ENCODE data around the gene VSTM1. TPM values are rescaled to one million over a fixed set of nuclear protein-coding genes. Genes with fewer than 3 reads are reported as not detected.
"Not testable (repeated sequence)": the region's sequence is repeated elsewhere in the genome, so short reads cannot be mapped to it uniquely, and the experiment has no call there.

Gene VSTM1, protein sequence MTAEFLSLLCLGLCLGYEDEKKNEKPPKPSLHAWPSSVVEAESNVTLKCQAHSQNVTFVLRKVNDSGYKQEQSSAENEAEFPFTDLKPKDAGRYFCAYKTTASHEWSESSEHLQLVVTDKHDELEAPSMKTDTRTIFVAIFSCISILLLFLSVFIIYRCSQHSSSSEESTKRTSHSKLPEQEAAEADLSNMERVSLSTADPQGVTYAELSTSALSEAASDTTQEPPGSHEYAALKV
- polyA plus RNA-seq, result 1 to 10 TPM in 1 of 3 donors, under 1 TPM in 1, not detected in 1; 0.76 to 2.1 TPM

GRCh38 chr19:54063350-54064116 lies at the start of gene VSTM1:
Gene VSTM1, minus strand, starts transcription at chr19:54063897. Its CDS starts 120 bp downstream, at chr19:54063777.
- 54 to 72% (median 60%) methylated on average over 34 of the region's 34 CpGs for WGBS, 3 donors
- no peak within 1 kb of the TSS for H3K27ac ChIP-seq (ENCODE audit: low read depth, low read length)

GRCh38 chr19:54109651-54110050 lies 46.0 kb upstream of the VSTM1 start:
- H3K27ac ChIP-seq (ENCODE audit: low read depth, low read length), result no peak overlapping the region
- 68 to 74% (median 73%) methylated on average over 6 of the region's 6 CpGs for WGBS, 3 donors

GRCh38 chr19:54108496-54108895 lies 44.8 kb upstream of the VSTM1 start:
- 72 to 83% (median 81%) methylated on average over 7 of the region's 7 CpGs for WGBS, 3 donors
- no peak overlapping the region for H3K27ac ChIP-seq (ENCODE audit: low read depth, low read length)

DNA sequence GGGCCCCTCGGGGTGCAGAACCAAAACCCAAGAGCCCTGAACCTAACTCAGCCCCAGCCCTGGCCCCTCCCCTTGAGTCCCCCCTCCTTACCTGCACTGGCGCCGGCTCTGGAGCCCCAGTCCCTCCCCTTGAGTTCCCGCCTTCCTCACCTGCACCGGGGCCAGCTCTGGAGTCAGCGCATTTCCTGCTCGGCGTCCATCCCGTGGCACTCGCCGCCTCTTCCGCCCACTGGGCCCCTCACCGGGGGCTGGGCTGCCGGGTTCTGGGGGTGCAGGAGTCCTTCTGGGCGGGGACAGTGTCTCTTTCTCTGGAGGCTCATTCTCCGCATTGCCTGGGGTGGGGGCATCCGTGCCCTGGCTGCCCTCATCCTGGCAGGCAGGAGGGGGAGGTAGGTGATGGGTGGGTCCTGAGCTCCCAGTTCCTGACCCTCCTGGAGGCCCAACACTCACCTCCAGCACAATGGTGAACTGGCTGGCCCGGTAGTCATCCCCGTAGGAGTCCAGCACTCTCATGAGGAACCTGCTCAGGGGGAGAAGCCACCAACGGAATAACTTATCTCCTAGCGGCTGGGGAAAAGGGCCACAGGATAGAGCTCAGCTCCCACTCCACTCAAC lies 44.3 kb upstream of the VSTM1 start:
- 80 to 84% (median 81%) methylated on average over 19 to 21 of the region's 21 CpGs for WGBS, 3 donors
- no peak overlapping the region for H3K27ac ChIP-seq (ENCODE audit: low read depth, low read length)

DNA sequence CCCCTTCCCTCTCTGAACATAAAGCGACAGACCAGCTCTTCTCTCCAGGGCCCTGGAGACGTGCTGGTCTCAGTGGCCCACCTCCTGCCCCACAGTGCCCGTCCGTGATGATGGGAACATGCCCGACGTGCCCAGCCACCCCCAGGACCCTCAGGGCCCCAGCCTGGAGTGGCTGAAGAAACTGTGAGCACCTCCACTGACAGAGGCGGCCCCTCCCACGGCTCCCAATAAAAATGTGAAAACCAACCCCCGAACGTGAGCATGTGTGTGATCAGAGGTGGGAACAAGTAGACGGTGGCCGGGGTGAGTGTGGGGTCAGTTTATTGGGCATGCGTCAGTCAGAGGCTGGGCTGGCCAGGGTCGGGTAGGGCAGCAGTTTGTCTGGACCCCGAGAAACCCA lies 43.0 kb upstream of the VSTM1 start:
- 78 to 85% (median 83%) methylated on average over 15 of the region's 15 CpGs for WGBS, 3 donors
- H3K27ac ChIP-seq (ENCODE audit: low read depth, low read length), result no peak overlapping the region

DNA sequence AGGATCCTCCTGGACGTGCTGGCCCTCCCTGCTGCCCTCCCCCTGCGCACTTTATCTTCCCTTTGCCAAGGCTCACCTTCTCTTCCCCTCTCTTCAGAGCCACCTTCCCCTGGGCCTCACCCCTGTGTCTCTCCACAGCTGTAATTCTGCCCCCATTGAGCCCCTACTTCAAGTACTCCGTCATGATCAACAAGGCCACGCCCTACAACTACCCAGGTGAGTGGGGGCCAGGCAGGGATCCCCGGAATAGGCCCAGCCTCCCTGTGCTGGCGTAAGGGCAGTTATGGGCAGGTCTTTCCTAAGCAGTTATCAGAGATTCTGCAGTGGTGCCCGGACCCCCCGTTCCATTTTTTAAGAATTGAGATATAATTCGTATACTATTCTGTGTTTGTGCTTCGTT lies 42.1 kb upstream of the VSTM1 start:
- 87 to 95% (median 94%) methylated on average over 10 of the region's 10 CpGs for WGBS, 3 donors
- no peak overlapping the region for H3K27ac ChIP-seq (ENCODE audit: low read depth, low read length)

GRCh38 chr19:54104998-54105715 lies 41.5 kb upstream of the VSTM1 start:
- no peak overlapping the region for H3K27ac ChIP-seq (ENCODE audit: low read depth, low read length)
- WGBS, 3 donors, result 85 to 89% (median 86%) methylated on average over 11 of the region's 11 CpGs

- WGBS, 3 donors, result 2 to 4% (median 2%) methylated on average over 52 to 54 of the region's 54 CpGs
- H3K27ac ChIP-seq (ENCODE audit: low read depth, low read length), result no peak within 1 kb of the TSS
Observed at GRCh38 chr19:54102421-54103169, 38.9 kb upstream of the VSTM1 start, which contains the start of gene NDUFA3. Gene NDUFA3, plus strand, starts transcription at chr19:54102855. Its CDS starts 24 bp downstream, at chr19:54102879.

GRCh38 chr19:54100561-54100960 lies 36.9 kb upstream of the VSTM1 start, which contains the start of gene OSCAR:
Gene OSCAR, minus strand, starts transcription at chr19:54100803. Its CDS starts 11 bp downstream, at chr19:54100792.
- no peak within 1 kb of the TSS for H3K27ac ChIP-seq (ENCODE audit: low read depth, low read length)

GRCh38 chr19:54099903-54100255 lies 36.2 kb upstream of the VSTM1 start:
- 74 to 86% (median 78%) methylated on average over 9 of the region's 9 CpGs for WGBS, 3 donors
- H3K27ac ChIP-seq (ENCODE audit: low read depth, low read length), result not testable (repeated sequence)

More at GRCh38 chr19:54100561-54100960, 36.9 kb upstream of the VSTM1 start, which contains the start of gene OSCAR:
- WGBS, 3 donors, result 34 to 58% (median 47%) methylated on average over 5 of the region's 5 CpGs

- 79 to 81% (median 80%) methylated on average over 10 to 12 of the region's 12 CpGs for WGBS, 3 donors
- no peak overlapping the region for H3K27ac ChIP-seq (ENCODE audit: low read depth, low read length)
Observed at GRCh38 chr19:54099190-54099902, 35.6 kb upstream of the VSTM1 start.

- WGBS, 3 donors, result 8 to 11% (median 11%) methylated on average over 14 of the region's 14 CpGs
- no peak overlapping the region for H3K27ac ChIP-seq (ENCODE audit: low read depth, low read length)
Observed at GRCh38 chr19:54096617-54097106, 33.0 kb upstream of the VSTM1 start.

DNA sequence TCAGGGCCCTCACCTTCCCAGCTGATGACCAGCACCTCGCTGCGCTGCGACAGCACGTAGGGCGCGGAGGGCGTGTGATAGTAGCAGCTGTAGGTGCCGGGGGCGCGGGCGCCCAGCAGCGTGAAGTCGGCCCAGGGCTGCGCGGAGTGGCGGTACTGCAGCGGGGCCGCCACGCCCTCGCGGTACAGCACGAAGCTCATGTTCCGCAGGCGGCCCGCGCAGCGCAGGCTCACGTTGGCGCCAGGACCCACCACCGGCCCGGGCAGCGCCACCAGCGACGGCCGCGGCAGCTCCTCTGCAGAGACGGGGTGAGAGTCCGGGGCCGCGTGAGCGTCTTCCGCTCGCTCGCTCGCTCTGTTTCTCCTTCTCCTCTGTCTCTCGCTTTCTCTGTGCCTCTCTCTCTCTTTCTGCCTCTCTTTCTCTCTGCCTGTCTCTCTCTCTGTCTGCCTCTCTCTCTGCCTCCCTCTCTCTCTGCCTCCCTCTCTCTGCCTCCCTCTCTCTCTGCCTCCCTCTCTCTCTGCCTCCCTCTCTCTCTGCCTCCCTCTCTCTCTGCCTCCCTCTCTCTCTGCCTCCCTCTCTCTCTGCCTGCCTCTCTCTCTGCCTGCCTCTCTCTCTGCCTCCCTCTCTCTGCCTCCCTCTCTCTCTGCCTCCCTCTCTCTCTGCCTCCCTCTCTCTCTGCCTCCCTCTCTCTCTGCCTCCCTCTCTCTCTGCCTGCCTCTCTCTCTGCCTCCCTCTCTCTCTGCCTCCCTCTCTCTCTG lies 32.3 kb upstream of the VSTM1 start:
- H3K27ac ChIP-seq (ENCODE audit: low read depth, low read length), result not testable (repeated sequence)

DNA sequence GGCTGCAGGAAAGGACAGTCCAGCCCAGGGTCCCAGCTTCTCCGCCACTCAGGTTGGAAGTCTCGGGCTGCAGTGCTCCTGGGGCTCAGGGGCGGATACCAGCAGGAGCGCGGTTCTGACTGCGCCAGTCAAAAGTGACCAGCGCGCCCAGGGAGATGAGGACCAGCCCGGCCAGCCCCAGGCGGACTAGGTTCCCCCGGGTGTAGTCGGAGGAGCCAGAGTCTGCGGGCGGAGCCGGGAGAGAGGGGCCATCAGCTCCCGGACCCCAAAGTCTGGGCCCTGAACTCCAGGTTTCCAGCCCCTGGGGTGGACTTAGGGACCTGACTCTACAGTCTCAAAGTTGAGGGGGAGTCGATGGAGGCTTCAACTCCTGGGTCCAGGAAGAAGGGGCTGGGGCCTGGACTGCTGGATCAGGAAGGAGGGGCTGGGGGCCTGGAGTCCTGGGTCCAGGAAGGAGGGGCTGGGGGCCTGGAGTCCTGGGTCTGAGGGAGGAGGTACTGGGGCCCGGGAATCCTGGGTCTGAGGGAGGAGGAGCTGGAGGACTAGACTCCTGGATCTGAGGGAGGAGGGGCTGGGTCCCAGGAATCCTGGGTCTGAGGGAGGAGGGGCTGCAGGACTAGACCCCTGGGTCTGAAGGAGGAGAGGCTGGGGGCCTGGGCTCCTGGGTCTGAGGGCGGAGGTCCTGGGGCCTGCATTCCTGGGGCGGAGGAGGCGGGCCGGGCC lies 31.6 kb upstream of the VSTM1 start:
- H3K27ac ChIP-seq (ENCODE audit: low read depth, low read length), result no peak overlapping the region
- 71 to 73% (median 73%) methylated on average over 22 of the region's 22 CpGs for WGBS, 3 donors

More for the DNA sequence above, 32.3 kb upstream of the VSTM1 start:
- 1 to 2% (median 1%) methylated on average over 23 to 46 of the region's 46 CpGs for WGBS, 3 donors

DNA sequence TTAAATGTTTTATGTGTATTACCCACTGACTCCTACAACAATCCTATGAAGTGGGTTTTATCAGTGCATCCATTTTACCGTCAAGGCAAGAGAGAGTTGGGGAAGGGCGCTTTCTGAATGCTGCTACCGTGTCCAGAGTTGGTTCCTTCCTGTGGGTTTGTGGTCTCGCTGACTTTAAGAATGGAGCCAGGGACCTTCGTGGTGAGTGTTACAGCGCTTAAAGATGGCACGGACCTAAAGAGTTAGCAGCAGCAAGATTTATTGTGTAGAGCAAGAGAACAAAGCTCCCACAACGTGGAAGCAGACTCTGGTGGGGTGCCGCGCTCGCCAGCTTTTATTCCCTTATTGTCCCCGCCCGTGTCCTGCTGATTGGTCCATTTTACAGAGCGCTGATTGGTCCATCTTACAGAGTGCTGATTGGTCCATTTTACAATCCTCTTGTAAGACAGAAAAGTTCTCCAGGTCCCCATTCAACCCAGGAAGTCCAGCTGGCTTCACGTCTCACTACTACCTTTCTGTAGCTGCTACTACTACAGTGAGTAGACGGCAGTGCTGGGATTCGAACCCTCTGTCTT lies 30.8 kb upstream of the VSTM1 start:
- WGBS, 3 donors, result 67 to 84% (median 68%) methylated on average over 17 of the region's 17 CpGs
- no peak overlapping the region for H3K27ac ChIP-seq (ENCODE audit: low read depth, low read length)
